ENCODE measurements around the gene PCDH9.

PCDH9 gene

GRCh38 chr13:66503890-66504289 lies 726.2 kb downstream of the PCDH9 start:
- H3K4me1 ChIP-seq (ENCODE audit: control insufficient read depth, low read depth, low read length) = peaks cover 7% of the 10 kb centered on the region
- H2AK5ac ChIP-seq (ENCODE audit: low read length) = no peak overlapping the region
- no peak overlapping the region for H4K5ac ChIP-seq (ENCODE audit: low read length)
- H3K9ac ChIP-seq (ENCODE audit: low read length) = no peak overlapping the region
- no peaks in the 10 kb centered on the region for H3K79me1 ChIP-seq (ENCODE audit: low read length)
- H2BK120ac ChIP-seq (ENCODE audit: low read depth, low read length) = no peak overlapping the region
- H3K27me3 ChIP-seq (ENCODE audit: insufficient read depth, low read length, poor library complexity) = no peaks in the 10 kb centered on the region
- no peak overlapping the region for H2BK5ac ChIP-seq (ENCODE audit: low read length)
- no peaks in the 10 kb centered on the region for H3K79me2 ChIP-seq (ENCODE audit: control insufficient read depth, insufficient read depth, low read length)
- H3K36me3 ChIP-seq (ENCODE audit: control insufficient read depth, insufficient read depth, low read length) = no peaks in the 10 kb centered on the region
- H3K4me3 ChIP-seq (ENCODE audit: low read length) = no peak overlapping the region
- no peak overlapping the region for H3K18ac ChIP-seq (ENCODE audit: low read length)
- H4K8ac ChIP-seq (ENCODE audit: low read depth, low read length) = no peak overlapping the region
- H3K23ac ChIP-seq (ENCODE audit: low read length) = no peak overlapping the region
- H3K56ac ChIP-seq (ENCODE audit: low read length) = no peak overlapping the region
- no peak overlapping the region for H3K27ac ChIP-seq (ENCODE audit: low read depth, low read length)
- no CpG with 5 or more reads among the region's 6 CpGs for WGBS (ENCODE audit: extremely low coverage, insufficient coverage, low lambda C conversion rate)
- H2BK15ac ChIP-seq (replicated peaks; ENCODE audit: low read depth) = no peak overlapping the region
- no peak overlapping the region for H3K4ac ChIP-seq (ENCODE audit: low read depth, low read length)
- H3K4me2 ChIP-seq (ENCODE audit: low read length) = no peak overlapping the region
- peak; percentile 69 for DNase-seq

DNA sequence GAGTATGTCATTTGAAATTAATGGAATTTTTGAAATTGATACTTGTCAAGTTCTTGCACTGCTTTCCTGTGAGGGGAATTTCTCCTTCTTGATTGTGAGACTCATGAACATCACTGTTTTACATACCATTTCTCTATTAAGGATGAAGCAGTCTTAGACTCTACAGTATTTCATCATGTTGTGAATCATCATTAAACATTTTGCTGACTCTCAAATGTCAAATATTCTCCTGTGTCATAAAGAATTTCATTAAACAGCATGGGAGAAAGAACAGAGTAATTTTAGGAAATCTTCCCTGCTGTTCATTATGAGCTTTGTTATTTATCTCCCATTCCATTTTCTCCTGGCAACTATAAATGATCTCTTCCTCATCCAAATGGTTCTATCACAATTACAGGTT lies 729.0 kb downstream of the PCDH9 start:
- no peak overlapping the region for H2BK5ac ChIP-seq (ENCODE audit: low read length)
- H3K79me2 ChIP-seq (ENCODE audit: control insufficient read depth, insufficient read depth, low read length) = no peaks in the 10 kb centered on the region
- no peak overlapping the region for H3K4ac ChIP-seq (ENCODE audit: low read depth, low read length)
- no peak overlapping the region for H4K8ac ChIP-seq (ENCODE audit: low read depth, low read length)
- no peak overlapping the region for H3K56ac ChIP-seq (ENCODE audit: low read length)
- no peak overlapping the region for H3K4me3 ChIP-seq (ENCODE audit: low read length)
- no peak overlapping the region for H3K4me2 ChIP-seq (ENCODE audit: low read length)
- H3K27me3 ChIP-seq (ENCODE audit: insufficient read depth, low read length, poor library complexity) = no peaks in the 10 kb centered on the region
- no peaks in the 10 kb centered on the region for H3K36me3 ChIP-seq (ENCODE audit: control insufficient read depth, insufficient read depth, low read length)
- no peak overlapping the region for H3K27ac ChIP-seq (ENCODE audit: low read depth, low read length)
- H3K79me1 ChIP-seq (ENCODE audit: low read length) = no peaks in the 10 kb centered on the region
- H2BK15ac ChIP-seq (replicated peaks; ENCODE audit: low read depth) = no peak overlapping the region
- no peak overlapping the region for H3K18ac ChIP-seq (ENCODE audit: low read length)
- H3K4me1 ChIP-seq (ENCODE audit: control insufficient read depth, low read depth, low read length) = peaks cover 7% of the 10 kb centered on the region
- DNase-seq = no peak
- no peak overlapping the region for H2BK120ac ChIP-seq (ENCODE audit: low read depth, low read length)
- H3K23ac ChIP-seq (ENCODE audit: low read length) = no peak overlapping the region
- no peak overlapping the region for H3K9ac ChIP-seq (ENCODE audit: low read length)
- H4K5ac ChIP-seq (ENCODE audit: low read length) = no peak overlapping the region
- no peak overlapping the region for H2AK5ac ChIP-seq (ENCODE audit: low read length)

DNA sequence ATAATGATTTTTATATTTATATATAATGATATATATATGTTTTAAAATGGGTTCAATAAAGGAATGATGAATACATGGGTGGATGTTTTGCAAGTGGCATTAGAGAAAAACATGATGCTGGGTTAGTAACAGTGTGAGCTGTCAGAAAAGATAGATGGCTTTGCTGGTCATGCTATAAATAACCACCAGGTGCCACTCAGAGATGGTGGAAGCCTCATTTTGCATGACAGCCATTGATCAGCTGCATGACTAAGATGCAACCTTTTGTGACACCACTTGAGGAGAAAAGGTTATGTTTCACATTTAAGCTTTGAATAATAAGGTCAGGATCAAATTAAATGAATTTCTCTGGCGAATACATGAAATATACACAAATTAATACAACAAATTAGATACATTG lies 737.7 kb downstream of the PCDH9 start:
- Histone ChIP-seq H2BK120ac (ENCODE audit: low read depth, low read length) (no peak overlapping the region), H3K27me3 (ENCODE audit: insufficient read depth, low read length, poor library complexity) (no peaks in the 10 kb centered on the region), H3K79me2 (ENCODE audit: control insufficient read depth, insufficient read depth, low read length) (no peaks in the 10 kb centered on the region), H3K27ac (ENCODE audit: low read depth, low read length) (no peak overlapping the region), H3K23ac (ENCODE audit: low read length) (no peak overlapping the region), H3K79me1 (ENCODE audit: low read length) (no peaks in the 10 kb centered on the region), H4K5ac (ENCODE audit: low read length) (no peak overlapping the region), H3K4me1 (ENCODE audit: control insufficient read depth, low read depth, low read length) (no peaks in the 10 kb centered on the region), H2BK15ac (replicated peaks; ENCODE audit: low read depth) (no peak overlapping the region), H3K36me3 (ENCODE audit: control insufficient read depth, insufficient read depth, low read length) (no peaks in the 10 kb centered on the region), H2AK5ac (ENCODE audit: low read length) (no peak overlapping the region), H3K18ac (ENCODE audit: low read length) (no peak overlapping the region), H3K4me2 (ENCODE audit: low read length) (no peak overlapping the region), H3K56ac (ENCODE audit: low read length) (no peak overlapping the region), H4K8ac (ENCODE audit: low read depth, low read length) (no peak overlapping the region), H3K4ac (ENCODE audit: low read depth, low read length) (no peak overlapping the region), H2BK5ac (ENCODE audit: low read length) (no peak overlapping the region), H3K4me3 (ENCODE audit: low read length) (no peak overlapping the region), H3K9ac (ENCODE audit: low read length) (no peak overlapping the region)
- WGBS (ENCODE audit: extremely low coverage, insufficient coverage, low lambda C conversion rate) = no CpG with 5 or more reads among the region's 1 CpG
- DNase-seq = peak; percentile 69

GRCh38 chr13:66491251-66491650 lies 738.9 kb downstream of the PCDH9 start:
- H3K36me3 ChIP-seq (ENCODE audit: control insufficient read depth, insufficient read depth, low read length) = no peaks in the 10 kb centered on the region
- H4K5ac ChIP-seq (ENCODE audit: low read length) = no peak overlapping the region
- no peak overlapping the region for H4K8ac ChIP-seq (ENCODE audit: low read depth, low read length)
- H3K56ac ChIP-seq (ENCODE audit: low read length) = no peak overlapping the region
- no peak overlapping the region for H2BK15ac ChIP-seq (replicated peaks; ENCODE audit: low read depth)
- H3K27me3 ChIP-seq (ENCODE audit: insufficient read depth, low read length, poor library complexity) = no peaks in the 10 kb centered on the region
- H2BK5ac ChIP-seq (ENCODE audit: low read length) = no peak overlapping the region
- H2BK120ac ChIP-seq (ENCODE audit: low read depth, low read length) = no peak overlapping the region
- no peak overlapping the region for H3K4me3 ChIP-seq (ENCODE audit: low read length)
- no peak overlapping the region for H3K18ac ChIP-seq (ENCODE audit: low read length)
- H3K23ac ChIP-seq (ENCODE audit: low read length) = no peak overlapping the region
- H3K27ac ChIP-seq (ENCODE audit: low read depth, low read length) = no peak overlapping the region
- no peak overlapping the region for H3K4me2 ChIP-seq (ENCODE audit: low read length)
- no CpG with 5 or more reads among the region's 6 CpGs for WGBS (ENCODE audit: extremely low coverage, insufficient coverage, low lambda C conversion rate)
- no peaks in the 10 kb centered on the region for H3K4me1 ChIP-seq (ENCODE audit: control insufficient read depth, low read depth, low read length)
- H3K4ac ChIP-seq (ENCODE audit: low read depth, low read length) = no peak overlapping the region
- H3K79me2 ChIP-seq (ENCODE audit: control insufficient read depth, insufficient read depth, low read length) = no peaks in the 10 kb centered on the region
- H3K9ac ChIP-seq (ENCODE audit: low read length) = no peak overlapping the region
- no peak overlapping the region for H2AK5ac ChIP-seq (ENCODE audit: low read length)
- DNase-seq = no peak
- no peaks in the 10 kb centered on the region for H3K79me1 ChIP-seq (ENCODE audit: low read length)

DNA sequence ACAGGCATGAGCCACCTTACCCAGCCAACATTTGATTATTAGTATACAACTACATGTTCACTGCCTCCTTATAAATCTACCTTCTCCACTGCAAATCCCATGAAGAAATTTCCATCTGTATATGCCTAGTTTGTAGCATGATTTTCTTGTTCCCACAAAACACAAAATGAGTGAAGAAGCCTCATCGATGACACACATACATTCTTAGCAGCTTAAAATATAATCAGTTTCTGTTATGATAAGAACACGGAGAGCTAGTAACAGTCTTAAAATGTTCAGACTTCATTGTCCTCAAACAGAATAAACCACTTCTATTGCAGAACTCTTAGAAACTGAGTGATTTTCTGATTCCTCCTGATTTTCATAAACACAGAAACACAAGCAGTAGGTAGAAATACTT lies 740.5 kb downstream of the PCDH9 start:
- no peak overlapping the region for H3K9ac ChIP-seq (ENCODE audit: low read length)
- no peak overlapping the region for H2BK15ac ChIP-seq (replicated peaks; ENCODE audit: low read depth)
- no peaks in the 10 kb centered on the region for H3K36me3 ChIP-seq (ENCODE audit: control insufficient read depth, insufficient read depth, low read length)
- no peaks in the 10 kb centered on the region for H3K79me2 ChIP-seq (ENCODE audit: control insufficient read depth, insufficient read depth, low read length)
- no CpG with 5 or more reads among the region's 2 CpGs for WGBS (ENCODE audit: extremely low coverage, insufficient coverage, low lambda C conversion rate)
- no peak overlapping the region for H3K4ac ChIP-seq (ENCODE audit: low read depth, low read length)
- no peaks in the 10 kb centered on the region for H3K79me1 ChIP-seq (ENCODE audit: low read length)
- H4K8ac ChIP-seq (ENCODE audit: low read depth, low read length) = no peak overlapping the region
- no peaks in the 10 kb centered on the region for H3K27me3 ChIP-seq (ENCODE audit: insufficient read depth, low read length, poor library complexity)
- H3K23ac ChIP-seq (ENCODE audit: low read length) = no peak overlapping the region
- H2AK5ac ChIP-seq (ENCODE audit: low read length) = no peak overlapping the region
- no peak overlapping the region for H2BK5ac ChIP-seq (ENCODE audit: low read length)
- H2BK120ac ChIP-seq (ENCODE audit: low read depth, low read length) = no peak overlapping the region
- DNase-seq = no peak
- no peak overlapping the region for H3K4me3 ChIP-seq (ENCODE audit: low read length)
- no peak overlapping the region for H4K5ac ChIP-seq (ENCODE audit: low read length)
- H3K27ac ChIP-seq (ENCODE audit: low read depth, low read length) = no peak overlapping the region
- no peak overlapping the region for H3K56ac ChIP-seq (ENCODE audit: low read length)
- no peak overlapping the region for H3K4me2 ChIP-seq (ENCODE audit: low read length)
- no peak overlapping the region for H3K18ac ChIP-seq (ENCODE audit: low read length)
- no peaks in the 10 kb centered on the region for H3K4me1 ChIP-seq (ENCODE audit: control insufficient read depth, low read depth, low read length)

DNA sequence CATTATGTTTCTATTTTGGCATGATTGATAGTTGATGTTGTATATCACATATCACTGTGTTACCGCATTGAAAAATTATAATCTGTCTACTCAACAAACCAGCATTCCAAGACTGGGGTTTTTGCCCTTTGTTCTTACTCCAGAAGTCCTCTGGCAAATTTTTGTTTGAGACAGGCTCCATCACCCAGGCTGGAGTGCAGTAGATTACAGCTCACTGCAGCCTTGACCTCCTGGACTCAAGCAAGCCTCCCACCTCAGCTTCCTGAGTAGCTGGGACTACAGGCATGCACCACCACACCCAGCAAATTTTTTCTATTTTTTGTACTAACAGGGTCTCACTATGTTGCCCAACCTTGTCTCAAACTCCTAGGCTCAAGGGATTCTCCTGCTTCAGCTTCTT lies 741.0 kb downstream of the PCDH9 start:
- Histone ChIP-seq H3K18ac (ENCODE audit: low read length) (no peak overlapping the region), H3K79me1 (ENCODE audit: low read length) (no peaks in the 10 kb centered on the region), H2BK5ac (ENCODE audit: low read length) (no peak overlapping the region), H3K4me2 (ENCODE audit: low read length) (no peak overlapping the region), H2BK120ac (ENCODE audit: low read depth, low read length) (no peak overlapping the region), H4K8ac (ENCODE audit: low read depth, low read length) (no peak overlapping the region), H4K5ac (ENCODE audit: low read length) (no peak overlapping the region), H3K56ac (ENCODE audit: low read length) (no peak overlapping the region), H3K27me3 (ENCODE audit: insufficient read depth, low read length, poor library complexity) (no peaks in the 10 kb centered on the region), H3K9ac (ENCODE audit: low read length) (no peak overlapping the region), H3K79me2 (ENCODE audit: control insufficient read depth, insufficient read depth, low read length) (no peaks in the 10 kb centered on the region), H3K4ac (ENCODE audit: low read depth, low read length) (no peak overlapping the region), H3K4me1 (ENCODE audit: control insufficient read depth, low read depth, low read length) (no peaks in the 10 kb centered on the region), H3K27ac (ENCODE audit: low read depth, low read length) (no peak overlapping the region), H3K4me3 (ENCODE audit: low read length) (no peak overlapping the region), H3K23ac (ENCODE audit: low read length) (no peak overlapping the region), H2AK5ac (ENCODE audit: low read length) (no peak overlapping the region), H3K36me3 (ENCODE audit: control insufficient read depth, insufficient read depth, low read length) (no peaks in the 10 kb centered on the region), H2BK15ac (replicated peaks; ENCODE audit: low read depth) (no peak overlapping the region)
- DNase-seq = no peak
- WGBS (ENCODE audit: extremely low coverage, insufficient coverage, low lambda C conversion rate) = no CpG with 5 or more reads among the region's 1 CpG
